Stimulated activated naive B cell treated with anti-CD40 and anti-IgM and Interleukin-4, amounts not matched to agents 10 μg/mL and 1 μg/mL and 100 μg/mL, for 72 hours (primary cell): Measurements from ENCODE around the gene MAML2.

Experiments used
- ATAC-seq, 2 donors: fragments of 150-1000 bp; cut with Tn5 transposase; replicated peaks; 2 replicates each; pipeline ENCODE4 v1.10.0; 2021; ENCODE audit warnings: moderate library complexity in 1 of 2
- DNase-seq: peaks from one replicate; pipeline ENCODE4 v3.0.0; 2021
- H3K27ac Mint-ChIP-seq: one replicate; pipeline ENCODE4 v1.8.0; 2022; ENCODE audit warnings: mild to moderate bottlenecking, mixed read lengths
- H3K27me3 Mint-ChIP-seq, 2 donors: one replicate each; pipeline ENCODE4 v1.8.0; 2022; ENCODE audit warnings: mixed read lengths in 2 of 2
- H3K36me3 Mint-ChIP-seq, 2 donors: one replicate each; pipeline ENCODE4 v1.8.0; 2022; ENCODE audit warnings: mixed read lengths in 2 of 2, mild to moderate bottlenecking in 1 of 2
- H3K4me1 Mint-ChIP-seq, 2 donors: one replicate each; pipeline ENCODE4 v1.8.0; 2022; ENCODE audit warnings: mixed read lengths in 2 of 2, mild to moderate bottlenecking in 1 of 2
- H3K4me3 Mint-ChIP-seq, 2 donors: one replicate each; pipeline ENCODE4 v1.8.0; 2022; ENCODE audit warnings: mild to moderate bottlenecking in 2 of 2, mixed read lengths in 2 of 2, moderate library complexity in 1 of 2
- H3K9me3 Mint-ChIP-seq, 2 donors: one replicate each; pipeline ENCODE4 v1.8.0; 2022; ENCODE audit warnings: mixed read lengths in 2 of 2, mild to moderate bottlenecking in 1 of 2

MAML2 gene

DNA sequence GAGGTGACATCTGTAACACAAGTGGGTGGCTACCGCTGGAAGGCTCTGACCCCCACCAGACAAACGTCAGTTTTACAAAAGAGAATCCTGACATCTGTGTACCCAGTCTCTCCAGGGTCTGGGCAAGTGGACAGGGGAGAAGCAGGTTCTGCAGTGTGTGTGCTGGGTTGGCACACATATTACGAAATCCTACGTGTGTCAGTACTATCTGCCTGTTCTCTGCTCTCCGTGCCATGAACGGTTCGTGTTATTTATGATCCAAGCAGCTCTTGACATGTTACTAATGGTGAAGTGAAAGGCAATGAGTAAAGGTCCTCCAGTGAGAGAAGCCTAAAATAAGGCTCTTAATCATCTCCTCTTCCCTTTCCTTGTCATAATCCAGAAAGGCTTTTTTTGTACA lies 217.6 kb downstream of the MAML2 start:
- Mint-ChIP-seq H3K36me3 (peaks cover 7 to 8% of the 10 kb centered on the region in 2 donors), H3K27ac (no peak overlapping the region), H3K4me1 (peaks cover 32 to 50% of the 10 kb centered on the region in 2 donors), H3K9me3 (peaks cover 0 to 1% of the 10 kb centered on the region in 2 donors), H3K27me3 (no peaks in the 10 kb centered on the region), H3K4me3 (no peak overlapping the region)
- no peak for DNase-seq
- no peak for ATAC-seq

DNA sequence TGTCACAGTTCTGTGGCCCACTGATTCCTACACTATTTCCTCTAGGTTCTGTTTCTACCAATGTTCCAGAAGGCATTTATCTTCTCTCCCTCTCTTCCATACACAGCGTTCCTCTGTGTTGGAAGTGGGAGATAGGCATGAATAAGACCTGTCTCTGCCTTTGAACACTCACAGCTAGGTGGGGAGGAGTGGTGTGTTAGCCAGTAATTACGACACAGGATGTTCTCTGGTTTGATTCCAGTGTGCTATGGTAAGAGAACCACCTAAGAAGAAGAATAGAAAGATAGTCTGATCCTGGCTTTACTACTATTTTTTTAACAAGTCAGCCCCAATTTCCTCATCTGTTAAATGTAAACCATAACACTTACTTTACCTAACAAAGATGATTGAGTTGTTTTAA lies 218.8 kb downstream of the MAML2 start:
- ATAC-seq (no peak), DNase-seq (no peak)
- H3K27ac Mint-ChIP-seq, result no peak overlapping the region
- H3K4me3 Mint-ChIP-seq, result no peak overlapping the region
- H3K36me3 Mint-ChIP-seq, result peaks cover 7 to 8% of the 10 kb centered on the region in 2 donors
- H3K9me3 Mint-ChIP-seq, result no peaks in the 10 kb centered on the region
- no peaks in the 10 kb centered on the region for H3K27me3 Mint-ChIP-seq
- peaks cover 24 to 39% of the 10 kb centered on the region in 2 donors for H3K4me1 Mint-ChIP-seq

DNA sequence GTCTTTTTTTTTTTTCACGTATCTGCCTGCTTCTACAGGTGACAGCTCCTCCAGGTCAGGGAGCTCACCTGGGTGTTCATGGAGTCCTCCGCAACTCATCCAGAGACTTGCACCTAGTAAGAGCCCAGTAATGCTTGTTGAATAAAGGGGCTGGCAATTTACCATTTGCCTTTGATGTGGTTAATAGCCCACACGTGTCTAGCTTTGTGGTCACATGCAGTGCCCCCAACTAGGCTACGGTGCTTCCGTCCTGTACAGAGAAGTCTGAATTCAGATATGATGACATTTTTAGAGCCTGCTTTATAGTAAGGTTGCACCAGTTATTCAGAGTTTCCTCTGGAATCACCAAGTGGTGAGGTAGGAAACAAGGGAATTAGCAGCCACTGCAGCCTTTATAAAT lies 219.7 kb downstream of the MAML2 start:
- Mint-ChIP-seq H3K36me3 (peaks cover 4 to 5% of the 10 kb centered on the region in 2 donors), H3K27ac (no peak overlapping the region), H3K9me3 (no peaks in the 10 kb centered on the region), H3K27me3 (no peaks in the 10 kb centered on the region), H3K4me3 (no peak overlapping the region), H3K4me1 (peaks cover 17 to 34% of the 10 kb centered on the region in 2 donors)
- DNase-seq, result no peak
- no peak for ATAC-seq

DNA sequence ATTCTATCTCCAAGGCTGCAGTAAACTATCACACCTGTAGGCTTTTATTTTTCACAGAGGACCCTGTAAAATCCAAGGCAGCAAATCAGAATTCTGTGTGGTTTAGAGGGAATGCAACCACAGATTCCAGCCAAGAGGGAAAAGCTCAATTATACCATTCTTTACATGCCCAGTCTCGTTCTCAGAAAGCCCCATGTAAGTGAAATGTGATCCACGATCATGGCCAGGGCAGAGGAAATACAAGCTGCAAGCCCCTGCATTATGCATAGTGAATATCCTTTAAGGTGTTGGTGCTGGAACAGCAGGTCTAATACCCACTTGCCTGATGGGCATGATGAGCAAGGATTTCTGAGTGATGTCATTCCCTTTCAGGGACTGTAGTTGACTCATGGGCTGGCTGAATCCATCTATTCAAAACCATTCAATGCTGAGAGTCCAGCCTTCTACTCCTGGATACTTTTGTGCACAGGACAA lies 220.4 kb downstream of the MAML2 start:
- Mint-ChIP-seq H3K27me3 (no peaks in the 10 kb centered on the region), H3K4me3 (no peak overlapping the region), H3K4me1 (peaks cover 14 to 28% of the 10 kb centered on the region in 2 donors), H3K9me3 (no peaks in the 10 kb centered on the region), H3K27ac (no peak overlapping the region), H3K36me3 (peaks cover 4 to 7% of the 10 kb centered on the region in 2 donors)
- DNase-seq (no peak), ATAC-seq (no peak)

DNA sequence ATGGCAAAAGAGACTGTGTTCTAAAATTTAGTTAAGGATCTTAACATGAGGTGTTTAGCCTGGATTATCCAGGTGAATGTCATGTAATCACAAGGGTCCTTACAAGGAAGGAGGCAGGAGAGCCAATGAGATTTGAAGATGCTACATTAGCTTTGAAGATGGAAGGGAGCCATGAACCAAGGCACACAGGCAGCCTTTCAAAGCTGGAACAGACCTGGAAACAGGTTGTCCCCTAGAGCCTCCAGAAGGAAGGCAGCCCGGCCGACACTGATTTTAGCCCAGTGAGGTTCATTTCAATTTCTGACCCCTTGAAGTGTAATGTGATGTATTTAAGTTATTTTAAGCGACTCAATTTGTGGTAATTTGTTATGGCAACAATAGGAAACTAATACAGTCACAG lies 223.8 kb downstream of the MAML2 start:
- Mint-ChIP-seq H3K27me3 (no peaks in the 10 kb centered on the region), H3K36me3 (peaks cover 0 to 23% of the 10 kb centered on the region in 2 donors), H3K9me3 (no peaks in the 10 kb centered on the region), H3K4me1 (peaks cover 14 to 15% of the 10 kb centered on the region in 2 donors), H3K4me3 (no peak overlapping the region), H3K27ac (no peak overlapping the region)
- DNase-seq (no peak), ATAC-seq (no peak)

DNA sequence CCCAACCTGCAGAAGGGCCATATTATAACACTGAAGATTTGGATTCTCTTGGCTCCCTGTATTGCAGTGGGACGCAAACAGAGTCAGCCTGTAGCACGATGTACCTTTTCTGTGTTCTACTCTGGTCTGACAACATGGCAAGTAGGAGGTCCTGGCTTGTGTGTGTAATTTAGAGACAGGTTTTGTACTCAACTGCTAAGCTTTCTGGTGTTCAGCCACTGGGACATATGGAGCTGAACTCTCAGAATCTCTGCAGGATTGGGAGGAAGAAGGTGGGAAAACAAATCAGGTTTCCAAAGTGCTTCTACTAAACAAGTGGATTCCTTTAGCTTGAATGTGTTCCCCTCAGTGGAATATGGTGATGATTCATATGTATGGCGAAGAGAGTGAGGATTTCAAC lies 226.6 kb downstream of the MAML2 start:
- Mint-ChIP-seq H3K36me3 (peaks cover 0 to 21% of the 10 kb centered on the region in 2 donors), H3K4me1 (peaks cover 24 to 31% of the 10 kb centered on the region in 2 donors), H3K27me3 (no peaks in the 10 kb centered on the region), H3K9me3 (no peaks in the 10 kb centered on the region), H3K4me3 (no peak overlapping the region), H3K27ac (no peak overlapping the region)
- ATAC-seq (no peak), DNase-seq (no peak)

DNA sequence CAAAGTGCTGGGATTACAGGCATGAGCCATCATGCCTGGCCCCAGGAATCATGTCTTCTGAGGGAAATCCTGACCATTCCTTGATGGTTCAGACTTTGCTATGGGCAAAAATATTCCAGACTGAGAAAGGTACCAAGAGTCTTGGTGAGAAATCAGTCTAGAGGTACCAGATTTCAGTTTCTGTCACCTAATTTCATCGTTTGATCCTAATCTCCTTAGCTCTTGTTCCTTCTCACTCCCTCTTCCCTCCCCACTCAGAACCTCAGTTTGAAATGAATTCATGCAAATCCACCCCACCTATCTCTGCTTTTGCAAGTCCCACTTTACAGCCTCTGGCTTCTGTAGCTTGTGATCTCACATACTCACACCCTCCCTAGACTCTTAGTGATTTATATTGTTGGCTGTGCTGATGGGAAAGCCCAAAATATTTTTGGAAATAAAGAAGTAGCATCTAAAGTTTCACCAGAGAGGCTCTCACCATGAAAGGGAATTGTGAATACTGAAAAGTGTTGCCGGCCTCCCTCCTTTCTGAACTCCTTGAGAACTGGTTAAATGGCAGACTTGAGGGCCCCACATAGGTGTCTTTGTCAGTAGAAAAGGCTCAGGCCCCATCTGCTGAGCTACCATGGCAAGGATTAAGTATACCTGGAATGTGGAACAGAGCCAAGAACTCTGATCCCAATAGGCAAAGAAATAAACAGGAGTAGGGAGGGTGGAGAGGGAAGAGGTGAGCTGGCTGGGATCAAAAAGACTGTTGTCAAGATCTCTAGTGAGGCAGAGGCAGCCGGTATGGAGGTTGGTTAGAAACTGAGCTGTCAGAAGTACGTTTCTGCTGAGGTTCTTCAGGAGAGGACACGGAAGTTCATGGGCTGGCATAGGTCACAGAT lies 228.6 kb downstream of the MAML2 start:
- H3K36me3 Mint-ChIP-seq, result peaks cover 0 to 25% of the 10 kb centered on the region in 2 donors
- no peak for DNase-seq
- H3K27ac Mint-ChIP-seq, result peak overlapping the region; percentile 76
- no peak overlapping the region for H3K4me3 Mint-ChIP-seq
- ATAC-seq, result no peak
- no peaks in the 10 kb centered on the region for H3K27me3 Mint-ChIP-seq
- H3K9me3 Mint-ChIP-seq, result no peaks in the 10 kb centered on the region
- peaks cover 27 to 35% of the 10 kb centered on the region in 2 donors for H3K4me1 Mint-ChIP-seq

DNA sequence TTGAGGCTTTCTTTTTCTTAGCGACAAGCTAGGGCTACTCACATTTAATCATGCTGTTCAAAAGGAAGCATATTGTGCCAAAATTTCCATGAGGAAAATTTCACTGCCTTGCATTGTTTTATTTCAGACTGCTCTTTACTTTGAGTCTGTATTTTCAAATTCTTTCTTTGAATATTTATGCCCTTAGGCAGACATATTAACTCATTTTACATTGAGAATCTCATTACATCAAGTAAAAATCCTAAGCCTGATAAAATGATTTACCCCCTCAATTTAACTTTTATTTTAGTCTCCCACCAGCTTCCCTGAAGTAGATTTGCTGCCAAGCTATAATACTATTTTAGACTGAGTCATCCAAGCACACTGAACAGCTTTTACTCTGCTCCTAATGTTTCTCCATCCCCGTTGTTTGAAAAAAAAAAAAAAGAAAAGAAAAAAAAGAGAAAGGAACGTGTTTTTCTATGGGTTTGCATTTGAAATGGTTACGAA lies 229.8 kb downstream of the MAML2 start:
- Mint-ChIP-seq H3K27me3 (no peaks in the 10 kb centered on the region), H3K4me3 (no peak overlapping the region), H3K27ac (peak overlapping the region; percentile 21), H3K9me3 (no peaks in the 10 kb centered on the region), H3K36me3 (peaks cover 0 to 25% of the 10 kb centered on the region in 2 donors), H3K4me1 (peaks cover 27 to 35% of the 10 kb centered on the region in 2 donors)
- ATAC-seq (no peak), DNase-seq (no peak)

DNA sequence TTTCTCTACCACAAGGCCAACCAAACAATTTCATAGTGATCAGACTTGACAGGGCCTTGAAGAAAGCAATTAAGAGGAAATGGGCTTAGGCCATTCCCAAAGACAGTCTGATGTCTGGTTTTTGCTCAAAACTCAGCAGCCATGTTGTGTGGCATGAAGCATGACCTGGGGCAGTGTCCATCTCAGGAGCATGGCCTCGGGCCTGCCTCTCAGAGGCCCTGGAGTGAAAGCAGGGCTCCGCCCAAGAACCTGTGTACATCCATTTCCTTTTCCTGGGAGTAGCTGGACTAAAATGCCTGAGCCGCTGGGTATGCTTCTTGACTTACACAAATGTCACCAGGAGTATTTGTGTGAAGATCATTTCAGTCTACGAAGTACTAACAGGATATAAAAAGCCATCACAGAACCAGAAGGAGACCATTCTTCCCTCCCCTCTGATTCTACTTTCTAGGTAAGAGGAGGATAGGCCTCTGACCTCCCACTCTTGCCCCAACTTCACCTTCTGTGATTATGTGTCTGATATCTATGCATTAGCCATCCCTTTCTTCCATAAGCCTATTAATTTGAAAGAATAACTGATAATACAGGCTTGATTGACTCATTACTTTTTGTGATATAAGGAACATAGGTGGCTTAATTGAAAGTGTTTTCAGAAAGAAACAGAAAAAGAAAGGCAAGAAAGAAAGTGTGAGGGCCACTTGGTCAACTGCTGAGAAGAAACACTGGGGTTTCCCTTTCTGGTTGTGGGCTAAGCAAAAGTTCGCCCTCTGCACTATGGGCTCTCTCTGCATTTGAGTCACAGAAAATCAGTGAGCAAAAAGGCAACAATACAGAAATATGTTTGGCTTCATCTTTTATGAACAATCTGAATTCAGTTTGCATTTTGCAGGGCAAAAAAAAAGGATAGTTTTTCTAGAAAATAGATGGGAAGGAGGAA lies 230.5 kb downstream of the MAML2 start:
- Mint-ChIP-seq H3K27ac (peak overlapping the region; percentile 72), H3K4me1 (peaks cover 27 to 35% of the 10 kb centered on the region in 2 donors), H3K27me3 (no peaks in the 10 kb centered on the region), H3K36me3 (peaks cover 0 to 20% of the 10 kb centered on the region in 2 donors), H3K4me3 (peak overlapping the region; percentile 0 to 22), H3K9me3 (no peaks in the 10 kb centered on the region)
- DNase-seq, result peak; percentile 20
- peak; percentile 98 for ATAC-seq

DNA sequence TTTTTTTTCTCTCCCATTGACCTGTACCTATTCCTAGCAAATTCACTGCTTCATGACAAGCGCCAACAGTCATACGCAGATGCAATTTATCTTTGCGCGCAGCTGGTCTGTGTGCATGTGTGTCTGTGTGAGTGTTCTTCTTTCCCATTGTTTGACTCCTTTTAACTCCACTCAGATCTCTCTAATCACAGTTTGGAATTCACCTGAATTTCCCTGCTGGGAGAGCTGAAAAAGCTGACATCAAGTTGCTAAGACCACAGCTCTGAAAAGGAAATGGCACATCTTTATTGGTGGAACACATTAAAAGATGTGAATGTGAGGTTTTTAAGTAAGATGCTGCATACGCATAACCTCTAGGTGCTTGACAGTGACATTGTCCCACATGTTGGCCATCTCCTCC lies 231.7 kb downstream of the MAML2 start:
- H3K27ac Mint-ChIP-seq, result no peak overlapping the region
- H3K9me3 Mint-ChIP-seq, result no peaks in the 10 kb centered on the region
- DNase-seq (no peak), ATAC-seq (no peak)
- H3K4me1 Mint-ChIP-seq, result peaks cover 25 to 31% of the 10 kb centered on the region in 2 donors
- peaks cover 0 to 17% of the 10 kb centered on the region in 2 donors for H3K36me3 Mint-ChIP-seq
- H3K4me3 Mint-ChIP-seq, result no peak overlapping the region
- no peaks in the 10 kb centered on the region for H3K27me3 Mint-ChIP-seq

DNA sequence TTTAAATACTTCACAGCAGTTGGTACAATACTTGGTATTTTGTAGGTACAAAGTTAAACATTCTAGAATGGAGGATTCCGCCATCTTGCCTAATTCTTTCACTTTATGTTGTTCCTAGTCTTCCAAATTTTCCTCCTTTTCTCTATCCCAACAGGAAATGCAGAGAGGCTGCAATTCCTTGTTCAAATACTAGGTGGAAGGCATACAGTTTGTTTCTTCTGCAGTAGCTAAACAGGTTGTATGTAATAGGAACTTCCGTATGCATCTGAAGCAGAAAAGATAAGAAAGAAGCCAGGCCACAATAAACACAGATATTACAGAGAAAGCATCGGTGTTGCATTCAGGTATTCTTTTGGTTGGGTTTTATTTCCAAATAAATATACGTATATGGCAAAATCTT lies 232.7 kb downstream of the MAML2 start:
- no peak for ATAC-seq
- Mint-ChIP-seq H3K27me3 (no peaks in the 10 kb centered on the region), H3K4me1 (peaks cover 23 to 29% of the 10 kb centered on the region in 2 donors), H3K27ac (no peak overlapping the region), H3K36me3 (peaks cover 0 to 15% of the 10 kb centered on the region in 2 donors), H3K4me3 (no peak overlapping the region), H3K9me3 (no peaks in the 10 kb centered on the region)
- DNase-seq, result no peak

DNA sequence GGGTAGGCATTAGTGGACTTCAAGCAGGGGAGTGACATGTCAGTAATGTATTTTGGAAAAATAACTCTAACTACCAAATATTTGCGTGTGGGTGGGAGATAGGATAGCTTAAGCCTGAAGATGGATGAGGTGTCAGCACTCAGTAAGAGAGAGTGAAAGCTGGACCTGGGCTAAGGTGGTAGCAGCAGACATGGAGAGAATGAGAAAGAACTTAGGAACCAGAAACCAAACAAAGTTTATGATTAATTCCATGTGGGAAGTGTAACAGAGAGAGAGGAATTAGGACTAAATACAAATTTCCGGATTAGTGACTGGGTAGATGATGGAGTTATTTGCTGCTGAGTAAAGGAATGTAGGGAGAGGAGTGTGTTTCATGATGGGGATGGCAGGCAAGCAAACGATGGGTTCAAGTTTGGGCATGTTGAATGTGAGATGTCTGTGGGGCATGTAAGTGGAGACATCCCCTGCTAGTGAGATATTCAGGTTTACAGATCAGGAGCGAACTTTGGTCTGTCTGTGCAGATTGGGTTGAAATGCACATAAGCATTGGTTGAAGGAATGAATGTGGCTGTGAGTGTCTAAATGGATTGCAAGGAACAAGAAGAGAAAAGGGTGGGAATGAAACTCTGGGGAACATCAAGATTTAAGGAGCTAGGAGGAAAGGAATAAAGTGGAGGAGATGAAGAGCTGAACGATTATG lies 233.5 kb downstream of the MAML2 start:
- Mint-ChIP-seq H3K4me3 (no peak overlapping the region), H3K27ac (no peak overlapping the region), H3K27me3 (no peaks in the 10 kb centered on the region), H3K4me1 (peaks cover 18 to 23% of the 10 kb centered on the region in 2 donors), H3K9me3 (no peaks in the 10 kb centered on the region), H3K36me3 (peaks cover 1 to 10% of the 10 kb centered on the region in 2 donors)
- DNase-seq, result no peak
- ATAC-seq, result no peak

DNA sequence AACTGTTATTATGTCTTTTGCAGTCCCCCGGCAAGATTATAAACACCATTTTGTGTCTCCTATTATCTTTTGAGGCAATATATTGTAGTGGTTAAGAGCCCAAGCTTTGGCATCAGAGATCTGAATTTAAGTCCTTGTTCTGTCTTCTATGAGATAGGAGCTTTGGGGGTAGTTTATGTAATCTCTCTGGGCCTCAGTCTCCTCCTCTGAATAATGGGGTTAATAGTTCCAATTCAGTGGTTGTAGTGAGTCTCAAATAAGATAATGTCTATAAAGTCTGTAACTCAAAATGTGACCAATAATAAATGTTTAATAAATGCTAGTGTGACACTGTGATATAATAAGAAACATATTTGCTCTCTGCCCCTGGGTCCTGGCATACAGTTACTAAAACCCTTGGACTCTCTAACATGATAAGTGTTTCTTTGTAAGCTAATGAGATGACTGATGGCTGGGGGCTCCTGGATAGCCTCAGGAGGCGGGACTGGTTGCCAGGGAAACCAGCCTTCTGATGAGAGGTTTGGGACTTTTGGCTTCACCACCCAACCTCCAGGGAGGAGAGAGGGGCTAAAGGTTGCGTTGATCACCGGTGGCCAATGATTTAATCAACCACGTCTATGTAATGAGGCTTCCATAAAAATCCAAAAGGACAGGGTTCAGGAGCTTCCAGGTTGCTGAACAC lies 235.7 kb downstream of the MAML2 start:
- Mint-ChIP-seq H3K4me3 (no peak overlapping the region), H3K9me3 (no peaks in the 10 kb centered on the region), H3K4me1 (peaks cover 5 to 14% of the 10 kb centered on the region in 2 donors), H3K27ac (no peak overlapping the region), H3K36me3 (peaks cover 6 to 11% of the 10 kb centered on the region in 2 donors), H3K27me3 (no peaks in the 10 kb centered on the region)
- DNase-seq (no peak), ATAC-seq (no peak)
